Measurements from ENCODE around the gene KLHDC8A.

KLHDC8A gene

GRCh38 chr1:205343431-205344065 is 13.2 kb downstream of the KLHDC8A start:
- no peak for DNase-seq

GRCh38 chr1:205342986-205343385 is 13.7 kb downstream of the KLHDC8A start:
- DNase-seq = no peak

- no peak for DNase-seq
Measured at GRCh38 chr1:205340676-205341075, 16.0 kb downstream of the KLHDC8A start.

- DNase-seq = no peak
Measured at GRCh38 chr1:205339717-205340116, 17.0 kb downstream of the KLHDC8A start.

- DNase-seq = no peak
Measured at GRCh38 chr1:205339197-205339702, 17.5 kb downstream of the KLHDC8A start.

DNA sequence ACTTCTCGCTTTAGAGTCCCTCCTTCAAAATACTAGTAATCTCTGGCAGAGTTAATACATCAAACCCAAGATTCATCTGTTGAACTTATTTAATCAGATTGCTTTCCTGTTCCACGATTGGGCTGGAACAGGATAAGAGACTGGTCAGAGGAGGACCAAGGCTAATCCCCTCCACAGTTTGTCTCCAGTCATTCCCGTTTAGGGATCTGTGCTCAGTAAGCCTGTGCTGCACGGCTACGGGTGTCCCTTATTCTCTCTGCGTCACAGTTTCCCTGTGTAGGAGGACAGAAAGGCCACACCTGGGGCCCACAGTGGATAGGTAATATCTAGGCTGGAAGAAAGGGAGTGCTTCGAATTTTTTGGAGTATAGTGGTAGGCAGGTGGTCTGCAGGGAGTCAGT is 18.7 kb downstream of the KLHDC8A start:
- DNase-seq = no peak

DNA sequence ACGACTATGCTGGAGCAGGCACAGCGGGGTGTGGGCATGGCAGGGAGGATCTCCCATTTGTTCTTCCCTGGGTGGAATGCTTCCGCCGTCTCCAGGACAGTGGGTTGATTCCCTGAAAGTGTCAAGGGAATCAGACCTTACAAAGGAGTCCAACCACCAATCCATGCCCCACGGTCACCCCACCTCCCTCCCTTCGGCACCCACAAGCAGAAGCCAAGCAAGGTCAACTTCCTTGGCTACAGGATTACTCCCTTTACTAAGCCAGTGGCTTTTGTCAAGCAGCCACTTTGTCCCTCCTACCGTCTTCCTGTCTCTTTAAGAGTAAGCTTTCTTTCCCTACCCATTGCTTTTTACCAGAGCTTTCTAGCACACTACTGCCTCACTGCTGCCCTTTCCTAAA is 19.2 kb downstream of the KLHDC8A start:
- no peak for DNase-seq

DNA sequence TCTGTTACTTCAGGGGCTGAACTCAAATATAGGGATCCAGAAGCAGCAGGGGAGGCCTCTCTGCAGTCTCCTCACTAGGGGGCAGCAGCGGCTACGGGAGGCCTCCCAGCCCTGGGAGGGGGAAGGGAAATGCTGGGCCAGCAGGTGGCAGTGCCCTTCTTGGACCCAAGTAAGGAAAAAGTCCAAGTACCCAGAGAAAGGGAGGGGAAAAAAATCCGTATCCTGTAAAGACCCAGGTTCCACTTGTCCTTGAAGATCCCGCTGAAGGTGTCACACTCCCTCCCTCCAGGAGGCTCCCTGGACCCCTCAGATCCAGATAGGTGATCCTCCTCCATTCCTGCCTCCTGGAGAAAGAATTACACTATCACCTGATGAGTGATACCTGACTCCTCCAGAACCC is 21.0 kb downstream of the KLHDC8A start:
- DNase-seq = peak; percentile 85

- DNase-seq = no peak
Measured at GRCh38 chr1:205332015-205332791, 24.5 kb downstream of the KLHDC8A start.

GRCh38 chr1:205330150-205330549 is 26.6 kb downstream of the KLHDC8A start:
- no peak for DNase-seq

DNA sequence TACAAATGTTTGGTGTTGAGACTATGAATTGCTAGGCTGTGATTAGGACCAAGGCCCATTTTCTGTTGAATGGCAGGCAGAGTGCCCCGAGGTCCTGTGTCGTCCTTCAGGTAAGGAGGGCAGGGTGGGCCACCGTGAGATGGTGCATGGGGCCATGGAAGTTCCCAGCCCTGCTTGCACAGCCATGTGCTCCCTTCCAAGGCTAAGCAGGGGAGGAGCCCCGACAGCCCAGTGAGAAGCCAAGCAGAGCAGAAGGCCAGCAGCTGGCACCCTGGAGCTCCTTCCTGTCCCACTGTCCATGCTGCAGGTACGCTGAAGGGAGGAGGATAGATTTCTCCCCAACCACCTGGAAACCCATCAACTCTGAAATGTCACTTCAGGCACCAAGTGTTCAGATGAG is 27.0 kb downstream of the KLHDC8A start:
- no peak for DNase-seq

DNA sequence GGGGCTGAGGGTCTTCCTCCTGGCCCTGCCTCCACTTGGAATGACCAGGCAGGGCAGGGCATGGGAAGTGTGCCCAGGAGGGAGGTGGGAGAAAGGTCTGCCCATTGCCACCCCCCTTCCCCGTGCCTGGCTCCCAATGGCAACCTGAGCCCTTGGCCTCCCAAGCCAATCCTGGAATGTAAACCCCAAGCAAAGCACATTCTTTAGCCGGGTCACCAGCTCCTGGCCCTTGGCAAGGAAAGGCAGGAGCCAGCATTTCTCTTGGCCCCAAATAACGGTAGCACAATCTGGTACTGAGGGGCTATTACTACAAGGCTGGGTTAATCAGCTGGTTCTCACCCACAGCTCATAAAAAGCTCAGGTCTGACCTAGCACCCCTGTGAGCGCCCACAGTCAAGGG is 28.2 kb downstream of the KLHDC8A start:
- no peak for DNase-seq

DNA sequence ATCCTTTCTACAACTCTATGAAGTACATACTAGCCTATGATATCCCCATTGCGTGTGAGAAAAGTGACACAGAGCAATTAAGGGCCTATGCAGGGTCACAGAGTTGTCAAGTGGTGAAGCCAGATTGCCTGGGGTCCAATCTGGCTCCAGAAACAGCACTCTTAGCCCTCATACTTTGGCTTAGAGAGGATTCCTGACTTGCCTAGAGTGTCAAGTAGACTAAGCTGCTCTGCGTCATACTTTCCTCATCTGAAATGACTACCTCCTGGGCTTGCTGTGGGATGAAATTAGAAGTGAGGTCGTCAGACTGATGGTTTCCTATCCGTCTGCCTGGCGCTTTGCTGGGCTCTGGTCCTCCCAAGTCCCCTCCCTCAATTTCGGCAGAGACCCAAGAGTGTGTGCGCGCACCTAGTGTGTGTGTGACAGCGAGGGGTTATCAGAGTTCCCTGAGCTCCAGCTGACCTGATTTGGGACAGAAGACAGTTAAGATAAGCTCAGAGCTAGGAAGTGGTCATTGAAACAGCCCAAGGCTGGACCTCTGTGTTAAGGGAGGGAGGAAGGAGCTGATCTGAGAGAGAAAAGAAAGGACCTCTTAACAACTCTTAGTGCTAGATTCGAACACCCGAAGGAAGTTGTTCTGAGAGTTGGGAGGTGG is 29.8 kb downstream of the KLHDC8A start:
- DNase-seq = no peak

- DNase-seq = peak; percentile 62
Measured at GRCh38 chr1:205325334-205325884, 31.3 kb downstream of the KLHDC8A start.

GRCh38 chr1:205324781-205325180 is 31.9 kb downstream of the KLHDC8A start:
- no peak for DNase-seq

GRCh38 chr1:205323794-205324193 is 32.9 kb downstream of the KLHDC8A start:
- DNase-seq = no peak

GRCh38 chr1:205321959-205322283 is 34.8 kb downstream of the KLHDC8A start:
- DNase-seq = no peak

DNA sequence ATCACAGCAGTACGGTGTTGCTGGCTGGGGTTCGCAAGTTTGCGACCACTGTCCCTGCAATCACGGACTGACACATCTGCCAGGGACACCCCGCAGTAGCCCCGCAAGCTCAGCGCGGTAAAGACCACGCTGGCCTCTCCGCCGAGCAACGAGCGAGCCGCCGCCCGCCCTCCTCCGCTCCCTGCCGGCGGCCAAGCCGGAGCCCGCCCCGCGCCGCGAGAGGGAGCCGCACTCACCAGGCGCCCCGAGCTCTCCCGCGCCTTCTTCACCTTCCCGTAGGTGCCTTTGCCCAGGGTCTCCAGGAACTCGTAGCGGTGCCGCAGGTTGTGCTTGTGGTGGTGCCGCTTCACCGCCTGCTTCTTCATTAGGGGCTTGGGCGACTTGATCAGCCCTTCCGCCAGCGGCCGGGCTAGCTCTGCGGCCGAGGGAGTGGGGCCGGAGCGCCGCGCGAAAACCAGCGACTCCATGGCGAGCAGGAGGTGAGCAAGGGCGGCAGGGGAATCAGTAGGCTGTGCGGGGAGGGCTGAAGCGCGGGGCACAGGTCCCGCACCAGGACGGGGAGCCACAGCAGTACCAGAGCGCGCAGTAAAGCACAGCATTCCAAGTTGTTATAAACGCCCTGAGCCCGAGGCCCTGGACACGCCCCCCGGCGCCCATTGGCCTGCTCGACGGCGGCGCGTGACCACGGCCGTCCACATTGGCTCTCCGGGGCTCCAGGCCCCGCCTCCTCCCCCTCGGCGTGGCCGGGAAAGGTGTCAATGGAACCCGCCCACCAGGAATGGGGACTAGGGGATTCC is 35.4 kb downstream of the KLHDC8A start, which contains the start of gene NUAK2:
NUAK2 (minus strand) TSS at position 584 of the 797 bp plus-strand sequence; CDS start at position 467, 117 bp downstream.
- peak; percentile 86 for DNase-seq

- peak; percentile 94 for DNase-seq
Measured at GRCh38 chr1:205319081-205320018, 37.4 kb downstream of the KLHDC8A start.

DNA sequence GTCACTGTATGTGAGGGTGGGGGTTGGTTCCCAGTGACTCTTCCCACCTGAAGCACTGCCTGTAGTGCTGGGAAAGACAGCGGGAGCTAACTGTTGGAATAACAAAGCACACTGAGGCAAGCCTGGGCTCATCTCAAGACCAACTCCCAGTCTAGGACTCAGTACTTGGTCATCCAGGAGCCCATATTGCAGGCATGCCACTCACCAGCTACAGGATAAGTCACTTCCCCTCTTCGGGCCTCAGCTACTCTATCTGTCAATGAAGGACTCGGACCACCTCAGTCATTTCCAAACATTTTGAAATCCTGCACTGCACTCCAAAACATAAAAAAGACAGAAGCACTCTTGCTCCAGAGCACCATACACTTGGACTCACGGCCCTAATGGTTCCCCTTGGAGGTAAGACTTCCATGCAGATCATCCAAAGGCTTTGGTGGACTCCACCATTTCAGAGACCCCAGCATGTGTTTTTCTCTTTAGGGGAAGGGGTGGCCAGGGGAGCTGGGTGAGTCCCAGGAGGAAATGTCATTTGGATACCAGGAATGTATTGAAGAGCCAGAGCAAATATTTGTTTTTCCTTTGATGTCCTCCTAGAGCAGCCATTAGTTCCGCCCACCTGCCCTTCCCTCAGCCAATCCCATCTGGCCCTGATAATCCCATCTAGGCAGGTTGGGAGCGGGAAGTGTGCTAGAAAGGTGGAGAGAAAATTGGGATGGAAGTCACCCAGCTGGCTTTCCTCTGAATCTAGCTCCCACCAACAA is 38.3 kb downstream of the KLHDC8A start:
- DNase-seq = peak; percentile 92

All from DMS79 treated with DMSO at 0.1 percent for 48 hours (cell line).